Measurements from ENCODE around the gene CYYR1. TPM values are rescaled to one million over a fixed set of nuclear protein-coding genes. Genes with fewer than 3 reads are reported as not detected.
A peak's percentile ranks its signal among the peaks of the same experiment; 100 is the strongest.
"Not testable (repeated sequence)": the region's sequence is repeated elsewhere in the genome, so short reads cannot be mapped to it uniquely, and the experiment has no call there.

The CYYR1 gene
- total RNA-seq, 1 donor from 2014 or later: 27.5 TPM

- ATAC-seq (no peak), DNase-seq (no peak)
- intact Hi-C loops (cut with micrococcal nuclease): no loop called here
Measured at GRCh38 chr21:26503414-26503813, 69.7 kb downstream of the CYYR1 start.

- DNase-seq (no peak), ATAC-seq (no peak)
- intact Hi-C loops (cut with micrococcal nuclease): no loop called here
Measured at GRCh38 chr21:26501495-26502021, 71.5 kb downstream of the CYYR1 start.

- intact Hi-C loops (cut with micrococcal nuclease): no loop called here
Measured at GRCh38 chr21:26499495-26499894, 73.6 kb downstream of the CYYR1 start.

GRCh38 chr21:26495283-26495849 is 77.7 kb downstream of the CYYR1 start:
- intact Hi-C loops (cut with micrococcal nuclease): no loop called here
- no peak for DNase-seq

More at GRCh38 chr21:26499495-26499894, 73.6 kb downstream of the CYYR1 start:
- ATAC-seq (no peak), DNase-seq (no peak)

GRCh38 chr21:26491663-26492062 is 81.4 kb downstream of the CYYR1 start:
- intact Hi-C loops (cut with micrococcal nuclease): no loop called here
- ATAC-seq: no peak
- DNase-seq: no peak

More at GRCh38 chr21:26495283-26495849, 77.7 kb downstream of the CYYR1 start:
- no peak for ATAC-seq

- DNase-seq: no peak
- no peak for ATAC-seq
- intact Hi-C loops (cut with micrococcal nuclease): no loop called here
Measured at GRCh38 chr21:26490771-26491170, 82.3 kb downstream of the CYYR1 start.

GRCh38 chr21:26489781-26490180 is 83.3 kb downstream of the CYYR1 start:
- intact Hi-C loops (cut with micrococcal nuclease): no loop called here
- no peak for DNase-seq
- ATAC-seq: no peak

GRCh38 chr21:26487981-26488480 is 85.1 kb downstream of the CYYR1 start:
- ATAC-seq: no peak
- no peak for DNase-seq
- intact Hi-C loops (cut with micrococcal nuclease): no loop called here

GRCh38 chr21:26473471-26473870 is 99.6 kb downstream of the CYYR1 start:
- DNase-seq (no peak), ATAC-seq (no peak)
- intact Hi-C loops (cut with micrococcal nuclease): no loop called here

GRCh38 chr21:26471099-26471471 is 102.0 kb downstream of the CYYR1 start:
- intact Hi-C loops (cut with micrococcal nuclease): no loop called here
- no peak for DNase-seq
- ATAC-seq: no peak

- DNase-seq (no peak), ATAC-seq (no peak)
- intact Hi-C loops (cut with micrococcal nuclease): no loop called here
Measured at GRCh38 chr21:26470351-26471098, 102.6 kb downstream of the CYYR1 start.

GRCh38 chr21:26469789-26470188 is 103.3 kb downstream of the CYYR1 start:
- intact Hi-C loops (cut with micrococcal nuclease): no loop called here

GRCh38 chr21:26465916-26466315 is 107.2 kb downstream of the CYYR1 start:
- ATAC-seq: no peak
- intact Hi-C loops (cut with micrococcal nuclease): no loop called here
- DNase-seq: no peak

More at GRCh38 chr21:26469789-26470188, 103.3 kb downstream of the CYYR1 start:
- DNase-seq (no peak), ATAC-seq (peak; percentile 70)

GRCh38 chr21:26461500-26461899 is 111.6 kb downstream of the CYYR1 start:
- intact Hi-C loops (cut with micrococcal nuclease): no loop called here
- ATAC-seq (no peak), DNase-seq (no peak)

GRCh38 chr21:26460621-26461020 is 112.5 kb downstream of the CYYR1 start:
- no peak for ATAC-seq
- intact Hi-C loops (cut with micrococcal nuclease): no loop called here
- DNase-seq: no peak

GRCh38 chr21:26458854-26459253 is 114.2 kb downstream of the CYYR1 start:
- DNase-seq; intact Hi-C loops (cut with micrococcal nuclease); ATAC-seq: not testable (repeated sequence)

GRCh38 chr21:26457817-26458216 is 115.3 kb downstream of the CYYR1 start:
- intact Hi-C loops (cut with micrococcal nuclease): no loop called here
- DNase-seq (no peak), ATAC-seq (peak; percentile 51)

GRCh38 chr21:26453267-26453666 is 119.8 kb downstream of the CYYR1 start:
- DNase-seq (no peak), ATAC-seq (no peak)
- intact Hi-C loops (cut with micrococcal nuclease): no loop called here

GRCh38 chr21:26451081-26451740 is 121.9 kb downstream of the CYYR1 start:
- intact Hi-C loops (cut with micrococcal nuclease): no loop called here
- ATAC-seq (no peak), DNase-seq (no peak)

- ATAC-seq (peak; percentile 71), DNase-seq (no peak)
- intact Hi-C loops (cut with micrococcal nuclease): no loop called here
Measured at GRCh38 chr21:26449161-26449560, 123.9 kb downstream of the CYYR1 start.
